AG09319 (cell line): ENCODE measurements around the gene KCNJ5.

ENCODE experiments used
- DNase-seq: peaks from one replicate; pipeline ENCODE4 v3.0.0-alpha.2; 2010; ENCODE audit warnings: low read depth; ENCODE audit errors: extremely low read depth
- TF ChIP-seq, protein P1 (sequence below): IDR thresholded peaks from 2 replicates; pipeline ENCODE4 v1.5.1; 2011; ENCODE audit warnings: low read depth, mild to moderate bottlenecking, inconsistent platforms, low read length, moderate library complexity

The KCNJ5 gene

DNA sequence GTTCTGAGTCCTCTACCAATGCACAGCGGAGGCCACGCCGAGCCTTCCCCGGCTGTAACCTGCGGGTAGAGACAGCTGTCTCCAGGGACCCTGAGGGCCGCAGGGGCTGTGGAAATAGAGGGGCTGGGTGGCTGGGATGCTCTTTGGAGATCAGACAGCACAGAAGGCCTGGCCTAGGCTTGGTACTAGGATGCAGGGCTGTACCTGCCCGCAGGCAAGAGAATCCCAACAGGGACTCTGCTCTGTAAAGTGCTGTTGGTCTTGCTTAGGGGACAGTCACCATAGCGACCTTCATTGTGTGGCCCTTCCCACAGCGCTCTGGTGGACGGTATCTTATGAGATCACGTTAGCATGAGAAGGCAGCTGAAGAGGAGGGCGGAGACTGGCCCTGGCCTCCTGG, 11.3 kb upstream of the KCNJ5 start:
- TF ChIP-seq, protein P1, sequence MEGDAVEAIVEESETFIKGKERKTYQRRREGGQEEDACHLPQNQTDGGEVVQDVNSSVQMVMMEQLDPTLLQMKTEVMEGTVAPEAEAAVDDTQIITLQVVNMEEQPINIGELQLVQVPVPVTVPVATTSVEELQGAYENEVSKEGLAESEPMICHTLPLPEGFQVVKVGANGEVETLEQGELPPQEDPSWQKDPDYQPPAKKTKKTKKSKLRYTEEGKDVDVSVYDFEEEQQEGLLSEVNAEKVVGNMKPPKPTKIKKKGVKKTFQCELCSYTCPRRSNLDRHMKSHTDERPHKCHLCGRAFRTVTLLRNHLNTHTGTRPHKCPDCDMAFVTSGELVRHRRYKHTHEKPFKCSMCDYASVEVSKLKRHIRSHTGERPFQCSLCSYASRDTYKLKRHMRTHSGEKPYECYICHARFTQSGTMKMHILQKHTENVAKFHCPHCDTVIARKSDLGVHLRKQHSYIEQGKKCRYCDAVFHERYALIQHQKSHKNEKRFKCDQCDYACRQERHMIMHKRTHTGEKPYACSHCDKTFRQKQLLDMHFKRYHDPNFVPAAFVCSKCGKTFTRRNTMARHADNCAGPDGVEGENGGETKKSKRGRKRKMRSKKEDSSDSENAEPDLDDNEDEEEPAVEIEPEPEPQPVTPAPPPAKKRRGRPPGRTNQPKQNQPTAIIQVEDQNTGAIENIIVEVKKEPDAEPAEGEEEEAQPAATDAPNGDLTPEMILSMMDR = no peak
- DNase-seq = no peak

DNA sequence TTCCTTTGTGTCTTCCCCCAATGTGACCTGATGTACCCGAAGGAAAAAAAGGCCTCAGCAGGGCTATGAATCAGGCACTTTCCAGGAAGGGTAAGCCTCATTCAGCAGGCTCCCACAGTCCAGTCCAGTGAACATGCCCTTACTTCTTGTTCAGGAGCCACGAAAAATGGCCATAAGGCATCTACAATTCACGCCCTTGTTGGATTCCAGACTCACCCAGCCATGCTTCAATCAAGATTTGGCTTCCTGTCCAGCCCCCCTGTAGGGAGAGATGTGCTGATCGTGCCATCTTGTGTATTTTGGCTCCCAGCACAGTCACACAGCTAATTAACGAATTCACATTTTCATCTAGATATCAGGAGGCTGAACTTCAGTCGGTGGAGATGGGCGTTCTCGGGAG, 9.9 kb upstream of the KCNJ5 start:
- no peak for DNase-seq
- TF ChIP-seq, protein P1 = no peak

DNA sequence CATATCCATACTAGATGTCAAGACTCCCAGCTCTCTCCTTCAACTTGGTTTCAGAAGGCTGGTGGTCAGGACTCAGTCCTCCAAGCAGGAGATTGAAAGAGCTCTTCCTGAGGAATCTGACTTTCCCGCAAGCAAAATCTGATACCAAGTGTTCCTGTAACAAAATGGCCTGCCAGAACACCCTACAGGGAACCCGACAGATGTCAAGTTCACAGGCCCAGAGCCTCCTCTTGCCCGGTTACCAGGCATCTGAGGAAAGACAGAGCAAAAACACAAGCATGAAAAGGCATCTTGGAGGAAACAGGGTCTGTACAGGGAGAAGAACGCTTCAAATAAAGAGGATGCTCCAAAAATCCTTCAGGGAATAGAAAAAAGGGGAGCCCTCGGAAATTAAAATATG, 8.7 kb upstream of the KCNJ5 start:
- TF ChIP-seq, protein P1 = no peak
- DNase-seq = no peak

- no peak for DNase-seq
- TF ChIP-seq, protein P1 = no peak; the same call in 1 of the 2 replicates
Measured at GRCh38 chr11:128884054-128884453, 7.1 kb upstream of the KCNJ5 start.

GRCh38 chr11:128884703-128885338, 6.3 kb upstream of the KCNJ5 start:
- TF ChIP-seq, protein P1 = peak; percentile 72
- no peak for DNase-seq

GRCh38 chr11:128886406-128887124, 4.6 kb upstream of the KCNJ5 start:
- TF ChIP-seq, protein P1 = no peak
- no peak for DNase-seq

- TF ChIP-seq, protein P1 = no peak
- DNase-seq = no peak
Measured at GRCh38 chr11:128888034-128888985, 2.8 kb upstream of the KCNJ5 start.
